ENCODE measurements around the gene RAD51B.

The RAD51B gene

DNA sequence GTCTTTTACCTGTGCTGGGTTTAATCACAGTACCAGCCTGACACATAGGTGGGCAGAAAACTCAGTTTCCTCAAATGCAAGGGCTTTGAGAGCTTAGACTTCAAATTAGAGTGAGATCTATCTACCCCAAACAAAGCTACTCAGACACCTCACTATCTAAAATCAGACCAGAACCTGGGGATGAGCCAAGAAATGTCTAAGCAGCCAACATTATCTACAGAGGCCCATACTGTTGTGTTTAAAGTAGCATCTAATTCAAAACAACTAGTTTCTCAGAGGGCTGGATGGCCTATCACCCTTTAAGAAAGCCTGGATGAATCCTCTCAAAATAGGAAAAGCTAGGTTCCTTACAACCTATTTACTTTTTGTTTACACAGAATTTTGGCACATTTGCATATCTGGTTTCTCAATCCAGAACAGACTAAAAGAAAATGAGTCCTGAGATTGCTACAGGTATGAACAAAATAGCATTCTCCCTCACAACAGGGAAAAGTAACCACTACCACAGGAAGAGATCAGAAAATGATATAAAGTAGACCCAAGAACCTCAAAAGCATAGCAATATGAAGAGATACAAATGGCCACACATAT is 830.9 kb downstream of the RAD51B start:
- H3K9ac ChIP-seq (ENCODE audit: low read length), result no peak overlapping the region
- no peak overlapping the region for H3K4me3 ChIP-seq (ENCODE audit: low read length)
- H3K36me3 ChIP-seq (ENCODE audit: control insufficient read depth, low read depth, low read length), result no peaks in the 10 kb centered on the region
- no peaks in the 10 kb centered on the region for H3K9me3 ChIP-seq (ENCODE audit: control insufficient read depth, low read depth, low read length)
- no peak overlapping the region for H3K27ac ChIP-seq (ENCODE audit: low read length)
- H3K4me1 ChIP-seq (ENCODE audit: control insufficient read depth, low read depth, low read length), result peaks cover 10% of the 10 kb centered on the region
- no peaks in the 10 kb centered on the region for H3K27me3 ChIP-seq (ENCODE audit: control insufficient read depth, insufficient read depth, low read length)

DNA sequence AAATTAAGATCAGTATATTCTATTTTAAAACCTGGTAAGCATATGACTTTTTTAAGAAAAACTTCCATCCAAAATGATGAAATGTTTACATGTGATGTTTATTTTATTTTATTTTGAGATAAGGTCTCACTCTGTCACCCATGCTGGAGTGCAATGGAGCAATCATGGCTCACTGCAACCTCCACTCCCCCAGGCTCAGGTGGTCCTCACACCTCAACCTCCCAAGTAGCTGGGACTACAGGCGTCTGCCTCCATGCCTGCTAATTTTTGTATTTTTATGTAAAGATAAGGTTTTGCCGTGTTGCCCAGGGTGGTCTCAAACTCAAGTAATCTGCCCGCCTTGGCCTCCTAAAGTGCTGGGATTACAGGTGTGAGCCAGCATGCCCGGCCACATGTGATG is 831.5 kb downstream of the RAD51B start:
- Histone ChIP-seq H3K36me3 (ENCODE audit: control insufficient read depth, low read depth, low read length) (no peaks in the 10 kb centered on the region), H3K9me3 (ENCODE audit: control insufficient read depth, low read depth, low read length) (no peaks in the 10 kb centered on the region), H3K9ac (ENCODE audit: low read length) (no peak overlapping the region), H3K4me3 (ENCODE audit: low read length) (no peak overlapping the region), H3K27ac (ENCODE audit: low read length) (no peak overlapping the region), H3K27me3 (ENCODE audit: control insufficient read depth, insufficient read depth, low read length) (no peaks in the 10 kb centered on the region), H3K4me1 (ENCODE audit: control insufficient read depth, low read depth, low read length) (peaks cover 7% of the 10 kb centered on the region)

DNA sequence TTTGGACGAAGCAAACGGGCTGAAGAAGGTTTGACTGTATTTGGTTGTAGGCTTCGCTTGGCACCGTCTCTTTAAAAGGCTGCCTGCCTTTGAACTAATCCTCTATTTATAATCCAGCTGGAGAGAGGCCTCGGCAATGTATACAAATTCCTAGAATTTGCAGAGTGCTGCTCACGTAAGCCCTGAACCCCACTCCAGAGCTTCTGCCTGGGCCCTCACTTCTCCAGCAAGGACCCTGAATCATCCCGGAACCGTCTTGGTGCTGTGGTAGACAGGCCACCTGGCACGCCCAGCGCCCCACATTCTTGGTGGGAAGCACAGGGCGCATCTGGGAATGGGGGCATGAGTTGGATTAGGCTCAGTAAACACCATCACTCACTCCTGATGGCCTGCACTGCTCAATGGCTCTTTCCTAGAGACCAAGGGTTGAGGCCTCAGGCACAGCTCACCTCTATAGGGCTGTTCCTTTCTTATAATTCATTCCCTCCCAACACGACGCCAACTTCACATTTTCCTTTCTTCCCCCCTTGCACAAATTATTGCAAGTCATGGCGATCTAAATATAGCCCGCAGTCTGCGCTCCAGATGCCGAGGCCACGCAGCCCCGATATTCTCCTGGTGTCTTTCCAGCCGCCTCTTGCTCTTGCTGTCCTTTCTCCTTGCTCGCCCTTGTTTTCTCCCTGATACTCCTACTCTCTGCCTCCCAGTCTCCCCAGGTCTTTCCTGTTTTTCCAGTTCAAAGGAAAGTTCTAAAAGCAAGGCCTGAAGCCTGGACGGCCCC is 832.3 kb downstream of the RAD51B start:
- no peak overlapping the region for H3K27ac ChIP-seq (ENCODE audit: low read length)
- no peaks in the 10 kb centered on the region for H3K27me3 ChIP-seq (ENCODE audit: control insufficient read depth, insufficient read depth, low read length)
- no peak overlapping the region for H3K4me3 ChIP-seq (ENCODE audit: low read length)
- H3K9ac ChIP-seq (ENCODE audit: low read length), result no peak overlapping the region
- no peaks in the 10 kb centered on the region for H3K4me1 ChIP-seq (ENCODE audit: control insufficient read depth, low read depth, low read length)
- H3K36me3 ChIP-seq (ENCODE audit: control insufficient read depth, low read depth, low read length), result no peaks in the 10 kb centered on the region
- H3K9me3 ChIP-seq (ENCODE audit: control insufficient read depth, low read depth, low read length), result no peaks in the 10 kb centered on the region

DNA sequence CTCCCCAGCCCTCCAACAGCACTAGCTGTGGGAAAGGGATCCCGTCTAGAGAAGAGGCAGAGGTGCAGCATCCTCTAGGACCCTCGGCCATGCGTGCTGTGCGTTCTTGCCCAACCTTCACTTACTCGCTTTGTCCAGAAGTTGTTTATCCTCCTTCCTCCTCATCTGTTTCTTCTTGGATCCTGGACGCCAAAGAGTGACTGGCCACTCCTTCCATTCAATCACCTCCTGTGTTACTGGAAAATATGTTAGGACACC is 832.8 kb downstream of the RAD51B start:
- Histone ChIP-seq H3K27me3 (ENCODE audit: control insufficient read depth, insufficient read depth, low read length) (no peaks in the 10 kb centered on the region), H3K36me3 (ENCODE audit: control insufficient read depth, low read depth, low read length) (no peaks in the 10 kb centered on the region), H3K9me3 (ENCODE audit: control insufficient read depth, low read depth, low read length) (no peaks in the 10 kb centered on the region), H3K9ac (ENCODE audit: low read length) (no peak overlapping the region), H3K4me3 (ENCODE audit: low read length) (no peak overlapping the region), H3K4me1 (ENCODE audit: control insufficient read depth, low read depth, low read length) (no peaks in the 10 kb centered on the region), H3K27ac (ENCODE audit: low read length) (no peak overlapping the region)

DNA sequence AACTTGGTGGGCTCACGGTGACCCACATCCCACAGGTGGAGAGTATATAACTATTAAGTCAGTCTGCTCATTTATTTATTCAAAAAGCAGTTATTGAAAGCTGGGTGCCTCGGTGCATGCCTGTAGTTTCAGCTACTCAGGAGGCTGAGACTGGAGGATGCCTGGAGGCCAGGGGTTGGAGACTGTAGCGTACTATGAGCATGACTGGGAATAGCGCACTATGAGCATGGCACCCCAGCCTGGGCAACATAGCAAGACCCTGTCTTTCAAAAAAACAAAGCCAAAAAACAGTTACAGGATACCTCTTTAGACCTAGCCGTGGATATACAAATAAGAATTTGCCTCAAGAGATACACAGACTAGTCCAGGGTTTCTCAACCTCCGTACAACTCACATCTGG is 833.5 kb downstream of the RAD51B start:
- no peak overlapping the region for H3K9ac ChIP-seq (ENCODE audit: low read length)
- H3K4me3 ChIP-seq (ENCODE audit: low read length), result no peak overlapping the region
- H3K4me1 ChIP-seq (ENCODE audit: control insufficient read depth, low read depth, low read length), result no peaks in the 10 kb centered on the region
- no peak overlapping the region for H3K27ac ChIP-seq (ENCODE audit: low read length)
- no peaks in the 10 kb centered on the region for H3K9me3 ChIP-seq (ENCODE audit: control insufficient read depth, low read depth, low read length)
- no peaks in the 10 kb centered on the region for H3K27me3 ChIP-seq (ENCODE audit: control insufficient read depth, insufficient read depth, low read length)
- no peaks in the 10 kb centered on the region for H3K36me3 ChIP-seq (ENCODE audit: control insufficient read depth, low read depth, low read length)

DNA sequence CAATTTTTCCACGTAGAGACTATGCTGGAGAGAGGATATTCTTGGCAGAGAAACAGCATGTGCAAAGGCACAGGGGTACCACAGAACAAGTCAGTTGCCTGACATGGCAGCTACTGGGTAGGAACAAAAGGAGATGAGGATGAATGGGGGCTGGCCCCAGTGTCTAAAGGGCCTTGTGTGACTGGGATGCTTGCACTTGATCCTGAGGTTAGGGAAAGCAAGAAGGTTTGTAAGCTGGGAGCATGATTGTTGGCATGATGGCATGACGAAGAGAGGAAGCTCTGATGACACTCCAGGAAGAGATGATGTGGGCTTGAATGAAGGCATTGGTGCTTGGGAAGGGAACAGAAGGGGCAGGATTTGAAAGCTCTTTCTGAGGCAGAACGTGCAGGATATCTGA is 834.2 kb downstream of the RAD51B start:
- no peaks in the 10 kb centered on the region for H3K4me1 ChIP-seq (ENCODE audit: control insufficient read depth, low read depth, low read length)
- no peak overlapping the region for H3K27ac ChIP-seq (ENCODE audit: low read length)
- H3K36me3 ChIP-seq (ENCODE audit: control insufficient read depth, low read depth, low read length), result no peaks in the 10 kb centered on the region
- H3K9me3 ChIP-seq (ENCODE audit: control insufficient read depth, low read depth, low read length), result no peaks in the 10 kb centered on the region
- H3K27me3 ChIP-seq (ENCODE audit: control insufficient read depth, insufficient read depth, low read length), result no peaks in the 10 kb centered on the region
- no peak overlapping the region for H3K4me3 ChIP-seq (ENCODE audit: low read length)
- no peak overlapping the region for H3K9ac ChIP-seq (ENCODE audit: low read length)

GRCh38 chr14:68654471-68654941 is 834.9 kb downstream of the RAD51B start:
- Histone ChIP-seq H3K9me3 (ENCODE audit: control insufficient read depth, low read depth, low read length) (no peaks in the 10 kb centered on the region), H3K36me3 (ENCODE audit: control insufficient read depth, low read depth, low read length) (no peaks in the 10 kb centered on the region), H3K4me3 (ENCODE audit: low read length) (no peak overlapping the region), H3K4me1 (ENCODE audit: control insufficient read depth, low read depth, low read length) (no peaks in the 10 kb centered on the region), H3K27ac (ENCODE audit: low read length) (no peak overlapping the region), H3K27me3 (ENCODE audit: control insufficient read depth, insufficient read depth, low read length) (no peaks in the 10 kb centered on the region), H3K9ac (ENCODE audit: low read length) (no peak overlapping the region)

DNA sequence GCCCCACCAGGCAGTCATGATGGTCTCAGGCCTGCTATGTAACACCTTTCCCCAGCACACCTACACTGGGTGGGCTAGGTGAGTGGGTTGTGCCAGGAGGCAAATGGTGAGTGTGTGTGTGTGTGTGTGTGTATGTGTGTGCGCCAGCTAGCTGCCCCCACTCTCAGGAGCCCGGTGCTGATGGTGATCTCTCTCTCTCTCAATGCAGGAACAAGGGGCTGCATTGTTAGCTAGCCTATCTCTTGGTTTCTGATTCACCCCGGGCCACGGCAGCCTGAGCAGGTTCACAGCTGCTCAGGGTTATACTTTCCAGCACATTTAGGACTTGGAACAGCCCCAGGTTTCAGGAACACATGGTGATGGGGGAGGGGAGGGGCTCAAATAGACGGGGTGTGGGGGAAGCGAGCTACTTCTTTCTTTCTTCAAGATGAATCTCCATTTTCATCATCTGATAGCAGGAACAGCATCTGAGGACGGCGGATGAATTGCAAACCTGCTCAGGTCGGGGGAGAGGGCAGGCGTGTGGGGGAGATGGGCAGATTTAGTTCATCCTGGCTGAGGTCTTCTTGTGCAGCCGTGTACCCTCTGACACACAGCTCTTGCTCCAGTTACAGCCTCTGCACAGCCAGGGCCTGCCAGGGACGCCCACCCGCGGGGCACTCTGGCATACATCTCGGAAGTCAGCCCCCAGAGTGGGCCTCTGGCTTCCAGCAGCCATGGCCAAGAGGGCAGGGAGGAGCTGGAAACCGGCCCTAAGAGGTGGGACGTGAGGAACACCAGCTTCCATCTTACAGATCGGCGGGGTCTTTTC is 835.6 kb downstream of the RAD51B start:
- no peaks in the 10 kb centered on the region for H3K36me3 ChIP-seq (ENCODE audit: control insufficient read depth, low read depth, low read length)
- H3K9me3 ChIP-seq (ENCODE audit: control insufficient read depth, low read depth, low read length), result no peaks in the 10 kb centered on the region
- no peaks in the 10 kb centered on the region for H3K27me3 ChIP-seq (ENCODE audit: control insufficient read depth, insufficient read depth, low read length)
- H3K9ac ChIP-seq (ENCODE audit: low read length), result no peak overlapping the region
- no peak overlapping the region for H3K27ac ChIP-seq (ENCODE audit: low read length)
- no peak overlapping the region for H3K4me3 ChIP-seq (ENCODE audit: low read length)
- H3K4me1 ChIP-seq (ENCODE audit: control insufficient read depth, low read depth, low read length), result no peaks in the 10 kb centered on the region

- Histone ChIP-seq H3K4me1 (ENCODE audit: control insufficient read depth, low read depth, low read length) (no peaks in the 10 kb centered on the region), H3K27ac (ENCODE audit: low read length) (no peak overlapping the region), H3K4me3 (ENCODE audit: low read length) (no peak overlapping the region)
Measured at GRCh38 chr14:68655911-68656316, 836.3 kb downstream of the RAD51B start.

GRCh38 chr14:68656452-68656851 is 836.9 kb downstream of the RAD51B start:
- no peaks in the 10 kb centered on the region for H3K36me3 ChIP-seq (ENCODE audit: control insufficient read depth, low read depth, low read length)
- H3K9ac ChIP-seq (ENCODE audit: low read length), result no peak overlapping the region
- H3K9me3 ChIP-seq (ENCODE audit: control insufficient read depth, low read depth, low read length), result no peaks in the 10 kb centered on the region
- H3K4me3 ChIP-seq (ENCODE audit: low read length), result no peak overlapping the region
- no peaks in the 10 kb centered on the region for H3K27me3 ChIP-seq (ENCODE audit: control insufficient read depth, insufficient read depth, low read length)
- no peaks in the 10 kb centered on the region for H3K4me1 ChIP-seq (ENCODE audit: control insufficient read depth, low read depth, low read length)
- H3K27ac ChIP-seq (ENCODE audit: low read length), result no peak overlapping the region

More at GRCh38 chr14:68655911-68656316, 836.3 kb downstream of the RAD51B start:
- Histone ChIP-seq H3K36me3 (ENCODE audit: control insufficient read depth, low read depth, low read length) (no peaks in the 10 kb centered on the region), H3K9me3 (ENCODE audit: control insufficient read depth, low read depth, low read length) (no peaks in the 10 kb centered on the region), H3K27me3 (ENCODE audit: control insufficient read depth, insufficient read depth, low read length) (no peaks in the 10 kb centered on the region), H3K9ac (ENCODE audit: low read length) (no peak overlapping the region)

DNA sequence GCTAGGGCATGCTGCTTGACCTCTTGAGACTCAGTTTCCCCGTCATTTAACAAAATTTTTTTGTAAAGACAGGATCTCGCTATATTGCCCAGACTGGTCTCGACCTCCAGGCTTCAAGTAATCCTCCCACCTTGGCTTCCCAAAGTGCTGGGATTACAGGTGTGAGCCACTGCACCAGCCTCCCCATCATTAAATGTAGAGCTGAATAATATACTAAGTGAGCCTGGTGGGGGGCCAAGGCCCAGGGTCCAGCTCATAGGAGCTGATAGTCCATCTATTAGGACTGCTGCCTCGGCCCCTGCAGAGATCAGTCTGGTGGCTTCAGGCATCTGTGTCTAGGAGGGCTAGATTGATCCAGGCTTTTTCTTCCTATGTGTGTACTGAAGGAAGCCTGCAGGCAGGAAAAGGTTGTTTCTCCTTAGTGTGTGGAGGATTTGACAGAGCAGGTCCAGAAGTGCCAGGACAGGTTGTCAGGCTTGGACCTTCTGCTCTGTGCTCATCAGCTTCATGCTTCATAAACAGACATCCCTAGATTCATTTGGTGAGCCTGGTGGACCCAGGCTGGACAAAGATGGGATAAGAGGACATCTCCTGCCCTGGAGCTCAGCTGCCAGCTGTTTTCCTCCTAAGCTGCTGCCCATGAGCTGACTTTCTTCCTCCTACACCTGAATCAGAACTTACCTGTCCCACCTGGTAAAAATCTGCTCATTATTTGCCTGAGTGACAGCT is 837.9 kb downstream of the RAD51B start:
- H3K9me3 ChIP-seq (ENCODE audit: control insufficient read depth, low read depth, low read length), result no peaks in the 10 kb centered on the region
- no peak overlapping the region for H3K4me3 ChIP-seq (ENCODE audit: low read length)
- no peak overlapping the region for H3K9ac ChIP-seq (ENCODE audit: low read length)
- H3K36me3 ChIP-seq (ENCODE audit: control insufficient read depth, low read depth, low read length), result no peaks in the 10 kb centered on the region
- no peaks in the 10 kb centered on the region for H3K4me1 ChIP-seq (ENCODE audit: control insufficient read depth, low read depth, low read length)
- no peak overlapping the region for H3K27ac ChIP-seq (ENCODE audit: low read length)
- no peaks in the 10 kb centered on the region for H3K27me3 ChIP-seq (ENCODE audit: control insufficient read depth, insufficient read depth, low read length)

Data from iPS-18a (cell line).